Peyer's patch (tissue), 4 donors: ENCODE data around the gene ADM2.

Experiments used
- POLR2A ChIP-seq, 2 donors: fragments of 450-650 bp; IDR thresholded peaks; one replicate each; pipeline ENCODE4 v1.5.1; 2017; ENCODE audit warnings: antibody characterized with exemption in 2 of 2, mild to moderate bottlenecking in 2 of 2, moderate library complexity in 2 of 2
- TF ChIP-seq, protein P1 (sequence below), 6 experiments: fragments of 450-650 bp in 4 of 6; fragments of 200-600 bp in 2 of 6; sonication (generic) in 1 of 6; IDR thresholded peaks; one replicate each; pipeline ENCODE4 v1.5.1; 2017 to 2019; ENCODE audit warnings: antibody characterized with exemption in 6 of 6, mild to moderate bottlenecking in 3 of 6, moderate library complexity in 1 of 6

DNA sequence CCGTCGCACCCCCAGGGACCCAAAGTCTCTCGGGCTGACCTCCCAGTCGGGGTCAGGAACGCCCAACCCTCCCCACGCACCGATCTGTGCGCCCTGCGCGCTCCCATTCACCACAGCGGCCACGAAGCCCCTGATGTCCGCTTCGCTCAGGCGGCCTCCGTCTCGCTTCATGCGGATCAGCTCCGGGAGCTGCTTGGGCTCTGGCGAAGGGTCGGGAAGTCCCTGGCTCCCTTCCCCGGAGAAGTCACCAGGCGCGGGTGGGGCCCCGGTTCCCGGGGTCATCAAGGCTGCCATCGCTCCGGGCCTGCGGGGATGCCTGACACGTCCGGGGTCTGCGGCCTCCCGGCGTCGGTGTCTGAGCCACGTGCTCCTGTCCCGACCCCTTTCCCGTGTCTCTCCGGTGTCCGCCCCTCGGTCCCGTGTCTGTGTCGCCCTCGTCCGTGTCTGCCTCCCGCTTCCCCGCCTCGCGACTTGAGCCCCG is 48.1 kb downstream of the ADM2 start:
- no peak for TF ChIP-seq POLR2A (IDR thresholded peaks at IDR 0.05)
- TF ChIP-seq, protein P1, sequence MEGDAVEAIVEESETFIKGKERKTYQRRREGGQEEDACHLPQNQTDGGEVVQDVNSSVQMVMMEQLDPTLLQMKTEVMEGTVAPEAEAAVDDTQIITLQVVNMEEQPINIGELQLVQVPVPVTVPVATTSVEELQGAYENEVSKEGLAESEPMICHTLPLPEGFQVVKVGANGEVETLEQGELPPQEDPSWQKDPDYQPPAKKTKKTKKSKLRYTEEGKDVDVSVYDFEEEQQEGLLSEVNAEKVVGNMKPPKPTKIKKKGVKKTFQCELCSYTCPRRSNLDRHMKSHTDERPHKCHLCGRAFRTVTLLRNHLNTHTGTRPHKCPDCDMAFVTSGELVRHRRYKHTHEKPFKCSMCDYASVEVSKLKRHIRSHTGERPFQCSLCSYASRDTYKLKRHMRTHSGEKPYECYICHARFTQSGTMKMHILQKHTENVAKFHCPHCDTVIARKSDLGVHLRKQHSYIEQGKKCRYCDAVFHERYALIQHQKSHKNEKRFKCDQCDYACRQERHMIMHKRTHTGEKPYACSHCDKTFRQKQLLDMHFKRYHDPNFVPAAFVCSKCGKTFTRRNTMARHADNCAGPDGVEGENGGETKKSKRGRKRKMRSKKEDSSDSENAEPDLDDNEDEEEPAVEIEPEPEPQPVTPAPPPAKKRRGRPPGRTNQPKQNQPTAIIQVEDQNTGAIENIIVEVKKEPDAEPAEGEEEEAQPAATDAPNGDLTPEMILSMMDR (IDR thresholded peaks at IDR 0.05), result no peak
